HG03520 (cell line): Measurements from ENCODE around the gene ANKRD23.

ENCODE experiments used
- ATAC-seq: cut with Tn5 transposase; IDR thresholded peaks from one replicate; pipeline ENCODE4 v1.9.1; 2021; ENCODE audit warnings: mild to moderate bottlenecking, moderate library complexity; ENCODE audit not compliant: unreplicated experiment

ANKRD23 gene

DNA sequence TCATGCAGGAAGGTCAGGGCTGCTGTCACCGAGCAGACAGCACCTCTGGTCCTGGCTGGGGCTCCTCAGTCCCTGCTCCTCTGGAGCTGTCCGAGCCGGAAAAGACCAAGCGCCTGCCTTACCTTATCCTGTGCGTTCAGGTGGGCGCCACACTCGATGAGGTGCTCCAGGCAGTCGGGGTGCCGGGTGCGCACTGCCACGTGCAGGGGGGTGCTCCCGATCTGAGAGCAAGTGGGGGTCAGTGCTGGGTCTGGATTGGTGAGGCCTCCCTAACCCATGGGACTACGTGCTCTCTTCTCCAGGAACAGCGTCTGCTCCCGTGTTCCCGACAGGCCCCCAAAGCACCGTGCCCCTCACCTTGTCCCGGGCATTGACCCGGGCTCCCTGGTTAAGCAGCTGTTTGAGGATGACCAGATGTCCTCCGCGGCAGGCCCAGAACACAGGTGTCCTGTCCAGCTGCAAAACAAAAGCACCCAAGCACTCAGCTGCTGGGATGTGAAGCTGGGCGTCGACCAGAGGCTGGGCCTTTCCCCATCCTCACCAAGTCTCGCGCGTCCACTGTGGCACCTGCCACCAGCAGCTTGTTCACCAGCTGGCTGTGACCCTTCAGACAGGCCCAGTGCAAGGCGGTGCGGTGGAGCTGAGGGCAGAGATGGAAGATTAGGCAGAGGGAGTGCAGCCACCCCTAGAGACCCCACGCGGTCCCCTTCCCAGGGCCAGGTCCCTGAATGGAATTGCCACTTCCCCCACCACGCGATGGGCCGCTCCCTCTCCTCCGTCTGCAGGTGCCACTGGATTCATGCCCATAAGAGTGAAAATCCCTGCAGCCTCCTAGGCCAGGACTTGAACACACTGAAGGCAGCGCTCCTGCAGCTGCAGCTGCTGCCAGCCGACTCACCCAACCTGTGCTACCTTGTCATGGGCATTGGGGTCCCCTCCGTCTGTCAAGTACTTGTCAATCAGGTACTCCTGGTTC is 3.7 kb downstream of the ANKRD23 start:
- ATAC-seq: no peak

DNA sequence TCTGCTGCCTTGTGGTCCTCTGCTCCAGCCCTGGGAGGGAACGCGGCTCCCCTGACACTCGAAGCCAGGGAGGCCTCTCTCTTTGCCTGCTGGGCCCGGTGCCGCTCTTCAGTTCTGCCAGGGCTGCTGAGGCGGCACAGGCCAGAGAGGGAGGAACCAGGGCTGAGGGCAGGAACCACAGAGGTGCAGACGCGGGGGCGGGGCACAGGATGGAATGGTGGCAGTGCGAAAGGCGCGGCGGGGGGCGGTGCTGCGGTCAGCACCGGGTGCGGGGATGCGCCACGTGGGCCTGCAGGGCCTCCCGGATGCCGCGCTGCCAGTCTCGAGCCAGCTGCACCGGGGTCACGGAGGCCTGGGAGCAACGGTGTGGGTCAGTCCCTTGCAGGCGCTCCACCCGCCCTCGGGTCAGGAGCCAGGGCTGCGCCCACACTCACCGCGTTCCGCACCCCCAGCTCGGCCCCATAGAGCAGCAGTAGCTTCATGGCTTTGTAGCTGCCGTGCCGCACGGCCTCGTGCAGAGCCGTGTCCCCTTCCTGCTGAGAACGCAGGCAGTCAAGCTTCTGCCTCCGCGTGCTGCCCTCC is 4.4 kb downstream of the ANKRD23 start:
- ATAC-seq: peak; percentile 37

DNA sequence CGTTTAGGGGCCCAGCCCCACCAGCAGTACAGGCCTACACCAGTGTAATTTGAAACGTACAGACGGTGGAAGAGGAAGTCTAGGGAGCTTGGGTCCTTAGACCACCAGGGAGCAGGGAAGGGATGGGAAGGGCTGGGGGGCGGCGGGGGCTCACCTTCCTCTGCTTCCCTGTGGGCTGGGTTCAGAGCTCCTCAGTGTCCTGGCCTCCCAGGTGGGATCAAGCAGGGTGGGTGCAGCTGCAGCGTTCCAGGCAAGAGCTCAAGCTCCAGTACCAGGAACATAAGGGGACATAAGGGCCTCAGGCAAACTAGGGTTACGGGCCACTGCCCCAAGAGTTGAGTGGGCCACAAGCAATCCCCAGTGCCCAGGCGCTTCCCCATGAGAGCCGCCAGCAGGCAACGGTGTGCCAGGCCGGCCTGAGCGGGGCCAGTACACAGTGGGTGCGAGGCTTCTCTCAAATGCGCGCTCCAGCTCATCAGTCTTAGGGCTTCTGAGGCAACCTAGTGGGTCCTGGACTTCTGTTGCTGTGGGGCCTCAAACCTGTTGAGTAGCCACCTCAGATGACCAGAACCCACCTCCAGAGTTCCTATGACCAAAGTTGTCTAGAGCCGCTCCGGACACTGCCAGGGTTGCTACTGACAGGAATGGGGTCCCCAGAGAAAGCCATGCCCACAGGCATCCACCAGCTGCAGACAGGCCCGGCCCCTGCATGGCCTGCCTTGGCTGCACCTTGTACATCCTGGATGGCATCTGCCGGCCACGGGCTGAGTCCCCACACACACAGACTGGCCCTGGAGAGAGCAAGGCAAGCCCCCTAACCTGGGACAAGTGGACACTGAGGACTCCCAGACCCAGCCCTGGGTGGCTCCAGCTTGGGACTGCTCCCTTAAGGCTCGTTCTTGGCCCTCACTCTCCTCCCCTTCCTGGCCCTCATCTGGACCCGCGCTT is 5.2 kb downstream of the ANKRD23 start:
- ATAC-seq: peak; percentile 18

DNA sequence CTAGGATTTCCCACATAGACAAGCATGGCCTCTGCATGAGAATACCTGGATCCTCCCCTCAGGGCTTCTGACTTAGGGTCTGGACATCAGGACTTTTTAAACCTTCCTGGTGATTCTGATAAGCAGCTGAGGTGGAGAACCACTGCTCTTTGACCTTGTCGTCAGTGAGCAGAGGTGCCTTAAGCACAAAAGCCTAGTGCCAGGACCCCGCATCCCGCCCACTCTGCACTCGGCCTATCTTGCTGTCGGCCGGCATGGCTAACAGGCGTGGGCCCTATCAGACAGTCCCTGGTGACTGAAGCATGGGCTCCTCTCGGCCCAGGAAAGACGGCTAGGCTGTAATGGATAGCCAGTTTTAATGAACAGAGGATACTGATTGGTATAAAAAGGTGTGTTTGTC is 6.2 kb downstream of the ANKRD23 start:
- no peak for ATAC-seq

DNA sequence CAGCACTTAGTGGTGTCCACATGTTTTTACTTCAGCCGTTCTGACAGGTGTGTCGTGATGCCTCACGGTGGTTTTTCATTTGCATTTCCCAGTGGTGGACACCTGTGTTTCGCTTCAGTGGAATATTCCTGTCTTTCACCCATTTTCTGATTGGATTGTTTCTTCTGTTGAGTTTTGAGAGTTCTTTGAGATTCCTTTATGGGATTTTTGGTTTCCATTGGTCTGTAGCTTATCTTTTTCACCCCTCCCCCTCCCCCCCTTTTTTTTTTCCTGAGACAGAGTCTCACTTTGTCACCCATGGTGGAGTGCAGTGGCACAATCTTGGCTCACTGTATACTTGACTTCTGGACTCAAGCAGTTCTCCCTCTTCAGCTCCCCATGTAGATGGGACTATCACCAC is 8.0 kb downstream of the ANKRD23 start:
- no peak for ATAC-seq

DNA sequence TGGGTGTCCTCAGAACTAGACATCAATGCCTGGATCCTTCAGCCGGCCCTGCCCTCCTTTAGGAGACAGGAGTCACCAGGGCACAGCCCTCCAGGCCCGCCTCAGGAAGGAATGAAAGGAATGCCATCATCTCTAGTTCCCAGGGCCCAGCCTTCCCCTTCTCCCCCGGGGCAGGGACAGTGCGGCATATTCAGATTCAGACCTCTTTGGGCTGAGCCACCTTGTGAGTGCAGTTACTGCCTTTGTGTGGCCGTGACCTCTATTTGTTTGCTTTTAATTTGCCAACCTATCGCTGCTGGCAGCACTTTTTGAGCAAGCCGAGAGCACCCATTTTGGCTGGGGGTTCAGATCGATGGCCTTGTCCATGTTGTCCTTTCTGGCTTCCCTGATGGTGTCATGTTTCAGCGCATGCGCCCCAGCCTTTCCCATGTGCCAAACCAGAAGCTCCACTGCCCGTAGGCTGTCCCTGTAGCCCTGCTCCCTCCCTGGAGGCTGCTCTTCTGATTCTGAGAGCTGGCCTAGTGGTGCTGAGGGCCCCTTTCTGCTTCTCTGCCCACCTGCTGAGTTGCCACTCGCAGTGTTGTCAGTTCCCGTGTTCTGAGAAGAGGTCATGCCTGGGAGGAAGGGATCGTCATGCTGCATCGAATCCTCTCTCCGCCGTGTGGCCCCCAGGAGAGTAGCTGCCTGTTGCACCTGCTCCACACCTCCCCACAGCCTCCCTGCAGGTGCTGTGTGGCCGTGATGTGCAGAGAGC is 10.9 kb downstream of the ANKRD23 start:
- no peak for ATAC-seq

DNA sequence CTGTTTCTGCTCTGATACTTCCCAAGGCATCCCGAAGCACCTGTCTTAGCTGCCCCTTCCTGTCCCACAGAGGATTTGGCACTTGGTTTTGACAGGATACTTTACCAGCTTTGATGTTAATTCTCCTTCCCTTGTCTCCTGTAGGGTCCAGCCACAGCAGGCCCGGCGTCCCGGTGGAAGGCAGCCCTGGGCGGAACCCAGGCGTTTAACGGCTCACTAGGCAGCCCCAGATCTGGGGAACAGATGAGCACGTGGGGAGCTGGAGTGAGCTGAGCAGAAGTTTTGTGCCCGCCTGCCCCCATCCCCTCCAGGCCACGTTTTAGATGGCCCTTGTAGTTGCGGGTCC is 11.4 kb downstream of the ANKRD23 start:
- ATAC-seq: no peak

DNA sequence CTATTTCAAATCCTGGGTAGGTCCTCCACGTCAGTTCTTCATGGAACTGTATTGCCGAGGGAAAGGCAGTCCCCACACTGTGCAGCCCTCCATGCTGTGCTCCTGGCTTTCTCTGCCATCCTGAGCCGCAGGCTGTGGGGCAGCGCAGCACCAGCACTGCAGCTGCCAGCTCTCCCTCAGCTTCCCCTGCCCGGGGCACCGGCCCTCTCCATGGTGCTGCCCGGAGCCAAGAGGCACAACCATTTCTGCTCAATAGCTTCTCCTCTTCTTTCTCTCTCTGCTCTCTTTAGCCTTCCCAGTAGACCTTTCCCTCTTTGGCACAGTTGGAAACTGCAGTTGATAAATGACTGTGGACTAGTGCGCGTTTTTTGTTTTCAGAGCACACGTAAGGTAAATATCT is 12.1 kb downstream of the ANKRD23 start:
- no peak for ATAC-seq

DNA sequence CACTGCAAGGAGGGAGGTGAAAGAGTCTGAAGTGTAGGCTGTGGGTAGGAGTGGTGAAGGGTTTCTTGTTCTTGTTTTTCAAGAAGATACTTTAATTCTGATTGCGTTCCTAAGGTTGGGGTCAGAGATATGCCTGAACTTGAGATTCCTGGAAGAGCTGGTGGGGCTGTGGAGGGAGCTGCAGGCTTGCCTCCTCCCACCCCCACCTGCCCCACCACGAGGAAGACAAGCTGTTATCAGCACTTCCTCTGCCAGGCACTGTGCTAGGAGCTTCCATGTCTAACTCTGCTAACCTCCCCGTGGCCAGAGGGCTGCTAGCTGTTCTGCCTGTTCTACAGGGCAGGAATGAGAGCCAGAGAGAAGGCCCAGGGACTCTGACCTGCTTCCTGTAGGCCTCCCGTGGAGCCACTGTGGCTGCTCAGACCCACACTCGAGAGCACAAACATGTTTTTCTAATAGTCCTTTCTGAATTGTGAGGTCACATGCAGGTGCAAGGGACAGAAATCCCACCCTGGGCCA is 13.7 kb downstream of the ANKRD23 start:
- no peak for ATAC-seq

DNA sequence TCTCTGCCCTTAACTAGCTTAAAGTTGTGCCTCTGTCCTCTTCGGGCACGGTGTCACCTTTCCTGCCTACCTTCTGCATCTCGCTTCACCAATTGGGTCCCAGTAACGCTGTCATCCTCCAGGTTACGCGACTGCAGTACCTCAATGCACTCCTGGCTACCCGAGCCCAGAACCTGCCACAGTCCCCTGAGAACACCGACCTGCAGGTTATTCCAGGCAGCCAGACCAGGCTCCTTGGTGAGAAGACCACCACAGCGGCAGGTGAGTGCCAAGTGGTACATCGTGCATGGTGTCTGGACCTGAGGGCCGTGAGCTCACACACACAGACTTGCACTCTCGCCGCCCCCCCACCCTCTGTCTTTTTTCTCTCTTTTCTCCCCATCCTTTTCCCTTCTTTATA is 14.9 kb downstream of the ANKRD23 start:
- no peak for ATAC-seq

DNA sequence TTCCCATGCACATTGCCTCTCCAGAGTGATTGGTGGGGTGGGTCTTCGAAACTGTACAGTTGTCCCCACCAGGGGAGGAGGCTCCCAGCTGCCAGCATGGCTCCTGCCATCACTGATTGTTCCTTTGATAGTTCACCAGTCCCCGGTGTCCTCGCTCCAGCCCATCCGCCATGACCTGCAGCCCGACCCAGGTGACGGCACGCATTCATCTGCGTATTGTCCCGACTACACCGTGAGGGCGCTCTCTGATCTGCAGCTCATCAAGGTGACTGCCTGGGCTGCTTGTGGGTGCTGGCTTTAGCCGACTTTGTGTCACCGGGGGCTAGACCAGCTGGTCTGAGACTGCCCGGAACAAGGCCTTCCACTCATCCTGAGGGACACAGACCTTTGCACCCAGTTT is 15.4 kb downstream of the ANKRD23 start:
- ATAC-seq: no peak

DNA sequence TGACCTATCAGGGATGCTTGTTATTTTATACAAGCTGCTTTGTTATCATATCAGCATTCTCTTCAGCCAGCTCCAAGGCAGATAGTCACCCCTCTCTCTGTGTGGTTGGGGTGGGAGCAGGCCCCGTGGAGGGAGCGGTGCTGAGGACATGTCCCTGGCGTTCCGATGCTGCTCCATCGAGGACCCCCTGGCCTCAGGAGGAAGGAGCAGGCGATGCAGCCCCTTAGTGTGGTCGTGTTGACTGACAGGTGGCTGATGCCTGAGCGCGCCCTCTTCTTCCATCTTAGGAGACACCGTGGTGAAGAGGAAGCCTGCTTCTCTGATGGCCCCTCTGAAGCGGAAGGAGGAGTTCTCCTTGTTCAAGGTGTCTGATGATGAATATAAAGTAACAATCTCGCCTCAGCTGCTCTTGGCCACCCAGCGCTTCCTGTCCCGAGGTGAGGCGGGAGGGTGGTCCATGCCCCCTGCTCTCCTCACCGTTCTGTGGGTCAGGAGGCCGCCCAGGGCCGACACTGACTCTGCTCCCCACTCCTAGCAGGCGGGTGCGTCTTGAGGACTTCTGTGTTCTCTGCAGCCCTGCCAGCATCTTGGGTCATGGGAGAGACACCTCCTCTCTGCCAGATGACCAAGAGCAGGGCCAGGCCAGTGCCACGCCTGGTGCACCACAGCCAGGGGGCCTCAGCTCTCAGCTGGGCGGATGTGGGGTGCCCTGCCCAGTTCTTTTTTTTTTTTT is 17.1 kb downstream of the ANKRD23 start:
- ATAC-seq: no peak

DNA sequence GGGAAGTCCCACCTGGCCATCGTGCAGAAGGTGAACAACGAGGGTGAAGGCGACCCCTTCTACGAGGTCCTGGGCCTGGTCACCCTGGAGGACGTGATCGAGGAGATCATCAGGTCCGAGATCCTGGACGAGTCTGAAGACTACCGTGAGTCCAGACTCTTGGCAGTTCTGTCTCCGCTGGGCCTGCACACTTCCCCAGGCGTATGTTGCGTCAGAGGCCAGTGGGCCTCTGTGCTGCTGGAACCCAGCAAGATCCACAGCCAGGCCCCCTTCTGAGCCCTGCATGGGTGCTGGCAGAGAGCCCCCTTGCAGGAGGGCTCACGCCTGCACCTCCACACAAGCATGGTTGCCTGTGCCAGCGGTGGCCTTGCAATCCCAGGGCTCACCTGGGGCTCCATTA is 18.8 kb downstream of the ANKRD23 start:
- no peak for ATAC-seq

DNA sequence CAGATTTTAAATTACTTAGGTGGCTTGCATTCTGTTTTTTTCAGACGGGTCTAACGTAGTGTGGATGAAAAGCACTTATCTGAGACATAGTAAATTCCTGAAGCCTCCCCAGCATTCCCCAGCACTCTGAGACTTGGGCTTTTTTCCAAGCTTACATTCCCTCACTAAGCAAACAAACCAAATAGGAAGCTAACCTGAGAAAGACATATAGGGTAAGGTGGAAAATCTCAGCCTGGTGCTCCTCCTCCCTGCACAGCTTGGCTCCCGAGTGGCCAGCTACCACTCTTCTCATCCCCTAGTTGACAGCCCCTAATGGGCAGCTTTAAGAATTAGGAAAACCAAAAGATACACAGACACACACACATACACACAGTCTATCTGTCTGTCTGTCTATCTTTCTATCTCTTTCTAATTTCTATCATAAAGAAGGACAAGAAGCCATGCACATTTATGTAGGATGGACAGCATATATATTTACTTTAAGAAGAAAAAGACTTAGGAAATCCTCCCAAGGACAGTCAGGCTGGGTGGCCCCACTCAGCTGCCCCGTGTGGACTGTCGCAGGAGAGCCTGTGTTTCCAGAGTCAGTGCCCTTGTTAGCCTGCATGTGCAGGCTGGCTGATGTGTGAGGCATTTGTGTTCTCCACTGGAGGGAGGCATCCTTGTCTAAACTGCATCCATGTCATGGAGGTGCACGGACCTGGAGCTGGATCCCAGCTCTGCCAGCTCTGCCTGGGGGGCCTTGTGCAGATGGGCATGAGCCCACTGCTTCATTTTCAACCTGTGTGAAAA is 19.5 kb downstream of the ANKRD23 start:
- no peak for ATAC-seq

DNA sequence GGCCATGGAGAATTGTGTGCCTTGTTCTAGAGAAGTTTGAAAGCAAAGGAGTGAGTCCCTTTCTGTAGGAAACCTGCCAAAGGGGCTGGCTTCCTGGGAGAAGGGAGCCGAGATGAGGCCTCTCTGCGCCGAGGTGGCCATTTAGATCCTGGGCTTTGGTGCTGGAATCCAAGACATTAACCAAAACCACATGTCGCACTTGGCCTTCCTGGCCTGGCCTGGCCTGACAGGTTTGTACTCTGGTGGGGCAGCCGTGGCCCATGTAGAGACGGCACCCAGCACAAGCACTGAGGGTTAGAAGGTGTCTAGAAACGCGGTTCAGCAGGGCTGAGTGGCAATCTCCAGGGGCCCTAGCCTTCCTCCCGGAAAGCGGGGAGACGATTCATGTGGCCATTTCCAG is 20.6 kb downstream of the ANKRD23 start:
- ATAC-seq: no peak

DNA sequence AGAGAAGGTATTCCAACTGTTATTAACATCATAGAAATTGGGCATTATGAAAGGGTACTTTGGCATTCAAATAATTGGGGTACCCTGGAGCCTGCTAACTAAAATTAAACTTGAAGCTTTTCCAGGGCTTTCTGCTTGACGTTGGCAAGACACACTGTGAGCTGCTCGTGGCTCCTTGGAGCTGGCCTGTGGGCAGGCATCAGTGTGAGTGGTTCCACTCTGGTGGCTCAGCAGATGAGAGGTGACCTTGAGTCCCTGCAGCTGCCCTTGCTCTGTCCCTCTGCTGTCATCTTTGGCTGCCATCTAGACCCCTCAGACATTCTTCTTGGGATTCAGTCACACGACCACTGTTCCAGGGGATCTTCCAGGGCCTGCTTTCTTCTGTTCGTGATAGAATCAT is 21.0 kb downstream of the ANKRD23 start:
- no peak for ATAC-seq

DNA sequence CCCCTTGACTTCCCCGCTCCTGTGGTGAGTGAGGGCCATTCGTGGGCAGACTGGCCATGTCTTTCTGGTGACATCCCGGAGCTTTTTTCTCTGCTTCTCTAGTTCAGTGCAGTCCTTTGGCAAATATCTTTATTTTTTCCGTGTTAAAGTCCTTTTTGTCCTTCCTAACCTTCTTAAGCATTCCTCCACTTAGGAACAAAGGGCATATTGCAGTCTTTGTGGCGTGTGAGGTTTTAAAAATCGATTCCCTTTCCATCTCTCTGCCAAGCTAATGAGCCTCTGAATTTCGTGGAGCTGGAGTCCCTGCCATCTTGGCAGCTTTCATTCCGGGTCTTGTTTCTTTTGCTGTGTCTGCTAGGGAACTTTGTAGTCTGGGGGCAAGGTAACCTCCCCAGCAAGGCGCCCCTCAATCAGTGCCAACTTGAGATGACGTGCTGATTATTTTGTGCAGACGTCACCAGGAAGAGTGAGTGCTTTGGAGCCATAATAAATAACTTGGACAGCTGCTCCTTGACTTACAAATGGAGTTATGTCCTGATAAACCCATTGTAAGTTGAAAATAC is 22.6 kb downstream of the ANKRD23 start:
- no peak for ATAC-seq

DNA sequence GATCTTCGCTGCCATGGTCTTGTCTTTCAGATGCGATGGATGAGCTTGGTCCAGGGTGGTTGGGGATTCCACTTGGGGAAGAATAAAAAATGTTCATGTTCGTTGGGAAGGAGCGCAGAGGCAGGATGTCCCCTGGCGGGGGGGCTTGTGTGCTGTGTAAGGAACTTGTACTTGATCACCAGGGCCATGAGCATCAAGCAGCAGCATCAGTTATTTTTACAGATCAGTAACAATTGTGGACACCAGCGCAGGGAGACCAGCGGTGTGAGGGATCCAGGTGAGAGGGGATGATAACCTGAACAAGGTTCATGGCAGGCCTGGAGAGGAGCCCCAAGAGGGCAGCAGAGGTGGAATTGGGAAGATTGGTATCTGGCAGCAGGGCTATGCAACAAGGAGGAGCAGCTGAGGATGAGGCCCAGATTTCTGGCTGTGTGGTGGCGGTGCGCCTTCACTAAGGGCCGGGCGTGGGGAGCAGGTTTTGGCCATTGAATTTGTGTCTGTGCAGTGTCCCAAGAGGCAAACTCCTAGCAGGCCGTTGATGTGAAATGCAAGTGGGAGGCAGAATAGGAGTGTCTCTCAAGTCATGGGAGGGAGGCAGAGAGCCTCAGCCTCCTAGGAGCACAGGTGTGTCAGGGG is 23.8 kb downstream of the ANKRD23 start:
- no peak for ATAC-seq
